ENCODE measurements around the gene MAPT. TPM values are rescaled to one million over a fixed set of nuclear protein-coding genes. Genes with fewer than 3 reads are reported as not detected.

The MAPT gene
- total and polyA plus RNA-seq, 2 of the 13 experiments (the other 11 are each of a cell fraction or from before 2014, with no cell fraction given), result 2.1 to 2.8 TPM

DNA sequence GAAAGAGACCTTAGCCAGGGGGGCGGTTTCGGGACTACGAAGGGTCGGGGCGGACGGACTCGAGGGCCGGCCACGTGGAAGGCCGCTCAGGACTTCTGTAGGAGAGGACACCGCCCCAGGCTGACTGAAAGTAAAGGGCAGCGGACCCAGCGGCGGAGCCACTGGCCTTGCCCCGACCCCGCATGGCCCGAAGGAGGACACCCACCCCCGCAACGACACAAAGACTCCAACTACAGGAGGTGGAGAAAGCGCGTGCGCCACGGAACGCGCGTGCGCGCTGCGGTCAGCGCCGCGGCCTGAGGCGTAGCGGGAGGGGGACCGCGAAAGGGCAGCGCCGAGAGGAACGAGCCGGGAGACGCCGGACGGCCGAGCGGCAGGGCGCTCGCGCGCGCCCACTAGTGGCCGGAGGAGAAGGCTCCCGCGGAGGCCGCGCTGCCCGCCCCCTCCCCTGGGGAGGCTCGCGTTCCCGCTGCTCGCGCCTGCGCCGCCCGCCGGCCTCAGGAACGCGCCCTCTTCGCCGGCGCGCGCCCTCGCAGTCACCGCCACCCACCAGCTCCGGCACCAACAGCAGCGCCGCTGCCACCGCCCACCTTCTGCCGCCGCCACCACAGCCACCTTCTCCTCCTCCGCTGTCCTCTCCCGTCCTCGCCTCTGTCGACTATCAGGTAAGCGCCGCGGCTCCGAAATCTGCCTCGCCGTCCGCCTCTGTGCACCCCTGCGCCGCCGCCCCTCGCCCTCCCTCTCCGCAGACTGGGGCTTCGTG lies at the start of gene MAPT (continued):
- TF ChIP-seq GABPB1 (CRISPR knock-in tag; IDR thresholded peaks at IDR 0.05), result peak; percentile 87
- TF ChIP-seq ZSCAN12 (CRISPR knock-in tag; IDR thresholded peaks at IDR 0.05), result no peak
- TF ChIP-seq SP4 (CRISPR knock-in tag; IDR thresholded peaks at IDR 0.05), result peak; percentile 72; the same call in 1 of the 2 replicates
- TF ChIP-seq KMT2A (CRISPR knock-in tag; IDR thresholded peaks at IDR 0.05), result peak; percentile 50; the same call in 1 of the 2 replicates
- no peak for TF ChIP-seq SNAPC2 (CRISPR knock-in tag; IDR thresholded peaks at IDR 0.05)
- TF ChIP-seq SMAD1 (CRISPR knock-in tag; IDR thresholded peaks at IDR 0.05; ENCODE audit: borderline replicate concordance, low read depth), result peak; percentile 39
- TF ChIP-seq, protein P1, sequence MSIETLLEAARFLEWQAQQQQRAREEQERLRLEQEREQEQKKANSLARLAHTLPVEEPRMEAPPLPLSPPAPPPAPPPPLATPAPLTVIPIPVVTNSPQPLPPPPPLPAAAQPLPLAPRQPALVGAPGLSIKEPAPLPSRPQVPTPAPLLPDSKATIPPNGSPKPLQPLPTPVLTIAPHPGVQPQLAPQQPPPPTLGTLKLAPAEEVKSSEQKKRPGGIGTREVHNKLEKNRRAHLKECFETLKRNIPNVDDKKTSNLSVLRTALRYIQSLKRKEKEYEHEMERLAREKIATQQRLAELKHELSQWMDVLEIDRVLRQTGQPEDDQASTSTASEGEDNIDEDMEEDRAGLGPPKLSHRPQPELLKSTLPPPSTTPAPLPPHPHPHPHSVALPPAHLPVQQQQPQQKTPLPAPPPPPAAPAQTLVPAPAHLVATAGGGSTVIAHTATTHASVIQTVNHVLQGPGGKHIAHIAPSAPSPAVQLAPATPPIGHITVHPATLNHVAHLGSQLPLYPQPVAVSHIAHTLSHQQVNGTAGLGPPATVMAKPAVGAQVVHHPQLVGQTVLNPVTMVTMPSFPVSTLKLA (IDR thresholded peaks at IDR 0.05), result no peak
- TF ChIP-seq ZNF143 (CRISPR knock-in tag; IDR thresholded peaks at IDR 0.05), result no peak
- TF ChIP-seq MIER3 (CRISPR knock-in tag; IDR thresholded peaks at IDR 0.05; ENCODE audit: borderline replicate concordance), result 0 out of 2 replicates have a peak, but pooled peaks have one; percentile 74
- no peak for TF ChIP-seq ZNF251 (CRISPR knock-in tag; IDR thresholded peaks at IDR 0.05)
- TF ChIP-seq ZNF17 (CRISPR knock-in tag; IDR thresholded peaks at IDR 0.05), result no peak
- TF ChIP-seq, protein P2, sequence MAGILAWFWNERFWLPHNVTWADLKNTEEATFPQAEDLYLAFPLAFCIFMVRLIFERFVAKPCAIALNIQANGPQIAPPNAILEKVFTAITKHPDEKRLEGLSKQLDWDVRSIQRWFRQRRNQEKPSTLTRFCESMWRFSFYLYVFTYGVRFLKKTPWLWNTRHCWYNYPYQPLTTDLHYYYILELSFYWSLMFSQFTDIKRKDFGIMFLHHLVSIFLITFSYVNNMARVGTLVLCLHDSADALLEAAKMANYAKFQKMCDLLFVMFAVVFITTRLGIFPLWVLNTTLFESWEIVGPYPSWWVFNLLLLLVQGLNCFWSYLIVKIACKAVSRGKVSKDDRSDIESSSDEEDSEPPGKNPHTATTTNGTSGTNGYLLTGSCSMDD (CRISPR knock-in tag; IDR thresholded peaks at IDR 0.05), result no peak
- TF ChIP-seq CREM (IDR thresholded peaks at IDR 0.05), result no peak
- TF ChIP-seq CREM (CRISPR knock-in tag; IDR thresholded peaks at IDR 0.05), result no peak
- TF ChIP-seq IRF2 (CRISPR knock-in tag; IDR thresholded peaks at IDR 0.05), result peak; percentile 29; the same call in 1 of the 2 replicates
- no peak for TF ChIP-seq ARNT (IDR thresholded peaks at IDR 0.05)
- TF ChIP-seq, protein P3, sequence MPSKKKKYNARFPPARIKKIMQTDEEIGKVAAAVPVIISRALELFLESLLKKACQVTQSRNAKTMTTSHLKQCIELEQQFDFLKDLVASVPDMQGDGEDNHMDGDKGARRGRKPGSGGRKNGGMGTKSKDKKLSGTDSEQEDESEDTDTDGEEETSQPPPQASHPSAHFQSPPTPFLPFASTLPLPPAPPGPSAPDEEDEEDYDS (CRISPR knock-in tag; IDR thresholded peaks at IDR 0.05), result peak; percentile 40; the same call in 1 of the 2 replicates
- peak; percentile 45 for TF ChIP-seq FOXO1 (CRISPR knock-in tag; IDR thresholded peaks at IDR 0.05)
- no peak for TF ChIP-seq ZNF7 (CRISPR knock-in tag; IDR thresholded peaks at IDR 0.05)
- TF ChIP-seq ZNF354B (CRISPR knock-in tag; IDR thresholded peaks at IDR 0.05), result no peak
- TF ChIP-seq, protein P4, sequence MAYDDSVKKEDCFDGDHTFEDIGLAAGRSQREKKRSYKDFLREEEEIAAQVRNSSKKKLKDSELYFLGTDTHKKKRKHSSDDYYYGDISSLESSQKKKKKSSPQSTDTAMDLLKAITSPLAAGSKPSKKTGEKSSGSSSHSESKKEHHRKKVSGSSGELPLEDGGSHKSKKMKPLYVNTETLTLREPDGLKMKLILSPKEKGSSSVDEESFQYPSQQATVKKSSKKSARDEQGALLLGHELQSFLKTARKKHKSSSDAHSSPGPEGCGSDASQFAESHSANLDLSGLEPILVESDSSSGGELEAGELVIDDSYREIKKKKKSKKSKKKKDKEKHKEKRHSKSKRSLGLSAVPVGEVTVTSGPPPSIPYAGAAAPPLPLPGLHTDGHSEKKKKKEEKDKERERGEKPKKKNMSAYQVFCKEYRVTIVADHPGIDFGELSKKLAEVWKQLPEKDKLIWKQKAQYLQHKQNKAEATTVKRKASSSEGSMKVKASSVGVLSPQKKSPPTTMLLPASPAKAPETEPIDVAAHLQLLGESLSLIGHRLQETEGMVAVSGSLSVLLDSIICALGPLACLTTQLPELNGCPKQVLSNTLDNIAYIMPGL (CRISPR knock-in tag; IDR thresholded peaks at IDR 0.05; ENCODE audit: borderline replicate concordance in 1 of 2, low read depth in 1 of 2), result peak; percentile 70 to 95
- TF ChIP-seq, protein P5, sequence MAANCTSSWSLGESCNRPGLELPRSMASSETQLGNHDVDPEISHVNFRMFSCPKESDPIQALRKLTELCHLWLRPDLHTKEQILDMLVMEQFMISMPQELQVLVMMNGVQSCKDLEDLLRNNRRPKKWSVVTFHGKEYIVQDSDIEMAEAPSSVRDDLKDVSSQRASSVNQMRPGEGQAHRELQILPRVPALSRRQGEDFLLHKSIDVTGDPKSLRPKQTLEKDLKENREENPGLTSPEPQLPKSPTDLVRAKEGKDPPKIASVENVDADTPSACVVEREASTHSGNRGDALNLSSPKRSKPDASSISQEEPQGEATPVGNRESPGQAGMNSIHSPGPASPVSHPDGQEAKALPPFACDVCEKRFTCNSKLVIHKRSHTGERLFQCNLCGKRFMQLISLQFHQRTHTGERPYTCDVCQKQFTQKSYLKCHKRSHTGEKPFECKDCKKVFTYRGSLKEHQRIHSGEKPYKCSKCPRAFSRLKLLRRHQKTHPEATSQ (CRISPR knock-in tag; IDR thresholded peaks at IDR 0.05; ENCODE audit: borderline replicate concordance), result no peak
- no peak for TF ChIP-seq TCF12 (IDR thresholded peaks at IDR 0.05)
- 0 out of 2 replicates have a peak, but pooled peaks have one; percentile 36 for TF ChIP-seq TCF12 (CRISPR knock-in tag; IDR thresholded peaks at IDR 0.05)
- TF ChIP-seq ZSCAN22 (CRISPR knock-in tag; IDR thresholded peaks at IDR 0.05), result 0 out of 2 replicates have a peak, but pooled peaks have one; percentile 17
- peak; percentile 68; the same call in 1 of the 2 replicates for TF ChIP-seq PHF20 (CRISPR knock-in tag; IDR thresholded peaks at IDR 0.05)

Measured in HepG2 (cell line).